NT2/D1 (cell line): Measurements from ENCODE around the gene SLC4A4.

Experiments
- DNase-seq: peaks from one replicate; pipeline ENCODE4 v3.0.0-alpha.2; 2011; ENCODE audit warnings: low read depth, low spot score
- H3K27me3 ChIP-seq: 2 replicates; pipeline ENCODE4 v1.6.0; 2011; ENCODE audit warnings: mild to moderate bottlenecking; ENCODE audit not compliant: insufficient read length, insufficient read depth
- H3K36me3 ChIP-seq: 2 replicates; pipeline ENCODE4 v1.6.1; 2011; ENCODE audit warnings: mild to moderate bottlenecking, low read length, mixed read lengths; ENCODE audit not compliant: insufficient read depth, insufficient read length
- H3K4me1 ChIP-seq: 2 replicates; pipeline ENCODE4 v1.5.1; 2011; ENCODE audit not compliant: insufficient read depth, insufficient read length
- H3K4me3 ChIP-seq: 2 replicates; pipeline ENCODE4 v1.5.1; 2011; ENCODE audit warnings: low read depth; ENCODE audit not compliant: insufficient read length
- H3K9ac ChIP-seq: 2 replicates; pipeline ENCODE4 v1.6.0; 2011; ENCODE audit warnings: low read depth; ENCODE audit not compliant: insufficient read length
- H3K9me3 ChIP-seq: 2 replicates; pipeline ENCODE4 v1.5.1; 2011; ENCODE audit warnings: mild to moderate bottlenecking, low read length; ENCODE audit not compliant: insufficient read depth
- SUZ12 ChIP-seq: IDR thresholded peaks from 2 replicates; pipeline ENCODE4 v1.6.1; 2011; ENCODE audit not compliant: insufficient read length, insufficient read depth; ENCODE audit errors: extremely low read depth
- YY1 ChIP-seq: IDR thresholded peaks from 2 replicates; pipeline ENCODE4 v1.6.1; 2011; ENCODE audit not compliant: insufficient read length, insufficient read depth
- ZNF274 ChIP-seq: IDR thresholded peaks from 2 replicates; pipeline ENCODE4 v1.6.1; 2011; ENCODE audit warnings: mild to moderate bottlenecking, low read depth, low read length

SLC4A4 gene

DNA sequence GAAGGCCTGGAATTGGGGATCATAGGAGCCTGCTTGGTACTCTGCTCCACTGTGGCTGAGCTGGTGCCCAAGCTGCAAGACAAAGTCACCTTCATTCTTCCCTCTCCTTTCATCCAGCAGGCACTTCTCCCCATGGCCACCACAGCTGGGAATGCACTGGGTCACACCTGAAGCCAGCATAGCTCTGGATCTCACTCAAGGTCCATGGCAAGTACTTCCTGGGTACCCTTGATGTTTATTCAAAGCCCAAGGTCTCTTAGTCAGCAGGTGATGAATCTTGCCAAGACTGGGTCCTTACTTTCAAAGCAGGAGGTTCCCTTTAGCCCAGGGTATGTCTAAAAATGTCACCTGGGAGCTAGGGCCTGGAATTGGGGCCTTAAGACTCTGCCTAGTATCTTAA lies 4.9 kb upstream of the SLC4A4 start:
- Histone ChIP-seq H3K27me3 (no peaks in the 10 kb centered on the region), H3K4me3 (no peak overlapping the region), H3K4me1 (no peaks in the 10 kb centered on the region), H3K9me3 (no peaks in the 10 kb centered on the region), H3K9ac (no peak overlapping the region), H3K36me3 (no peaks in the 10 kb centered on the region)
- no peak for TF ChIP-seq ZNF274
- TF ChIP-seq SUZ12 = no peak
- TF ChIP-seq YY1 = no peak
- DNase-seq = no peak

DNA sequence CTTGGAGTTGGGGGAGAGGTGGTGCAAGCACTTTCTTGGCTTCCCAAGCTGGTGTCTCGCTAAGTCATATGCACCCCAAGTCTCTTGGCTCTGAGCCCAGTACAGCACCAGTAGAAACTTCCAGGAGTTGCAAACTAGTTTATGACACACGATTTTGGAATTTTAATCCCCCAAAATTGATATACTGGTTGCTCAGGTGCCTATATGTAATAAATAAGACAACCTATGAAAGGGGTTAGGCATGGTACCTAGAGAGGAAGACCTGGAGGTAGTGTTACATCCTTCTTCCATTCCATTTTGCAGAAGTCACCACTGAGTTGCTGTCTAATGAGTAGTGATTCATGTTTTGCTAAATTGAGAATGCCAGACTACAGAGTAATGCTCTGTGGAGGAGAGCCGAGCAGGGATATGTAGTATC lies 4.3 kb upstream of the SLC4A4 start:
- no peaks in the 10 kb centered on the region for H3K9me3 ChIP-seq
- TF ChIP-seq YY1 (no peak), ZNF274 (no peak), SUZ12 (no peak)
- no peaks in the 10 kb centered on the region for H3K4me1 ChIP-seq
- DNase-seq = no peak
- H3K9ac ChIP-seq = no peak overlapping the region
- H3K36me3 ChIP-seq = no peaks in the 10 kb centered on the region
- no peak overlapping the region for H3K4me3 ChIP-seq
- no peaks in the 10 kb centered on the region for H3K27me3 ChIP-seq

DNA sequence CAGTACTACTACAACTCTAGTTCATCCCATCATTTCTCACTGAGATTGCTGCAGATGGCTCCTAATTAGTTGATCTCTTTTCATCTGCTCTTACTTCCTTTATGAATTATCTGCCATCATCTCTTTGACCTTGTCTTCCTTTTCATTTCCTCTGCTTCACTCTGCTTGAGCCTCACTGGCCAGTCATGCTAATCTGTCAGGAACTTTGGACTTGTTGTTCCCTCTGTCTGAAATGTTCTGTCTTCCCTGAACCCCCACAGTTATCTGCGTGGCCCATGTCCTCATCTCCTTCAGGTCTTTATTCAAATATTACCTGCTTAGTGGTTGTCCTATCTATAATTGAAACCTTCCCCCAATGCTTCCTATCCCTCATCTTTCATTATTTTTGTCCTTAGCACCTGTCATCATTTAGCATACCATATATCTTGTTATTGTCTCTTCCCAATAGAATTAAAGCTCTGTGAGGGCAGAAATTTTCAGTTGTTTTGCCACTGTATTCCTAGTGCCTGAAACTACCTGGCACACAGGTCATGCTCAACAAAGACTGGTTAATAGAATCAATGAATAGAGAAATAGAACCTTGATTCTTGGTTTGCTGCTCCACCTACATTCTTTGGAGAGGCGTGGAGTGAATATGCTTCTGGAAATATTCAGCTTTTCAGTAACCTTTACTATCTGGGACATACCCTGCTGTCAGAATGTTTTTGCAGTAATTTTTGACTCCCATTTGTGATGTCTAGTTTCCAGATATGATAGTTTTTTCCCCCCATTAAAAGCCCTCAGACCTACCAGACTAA lies 5.0 kb downstream of the SLC4A4 start:
- H3K9me3 ChIP-seq = no peaks in the 10 kb centered on the region
- H3K36me3 ChIP-seq = no peaks in the 10 kb centered on the region
- no peak for DNase-seq
- no peaks in the 10 kb centered on the region for H3K4me1 ChIP-seq
- no peak overlapping the region for H3K9ac ChIP-seq
- H3K4me3 ChIP-seq = no peak overlapping the region
- H3K27me3 ChIP-seq = no peaks in the 10 kb centered on the region
- TF ChIP-seq ZNF274 (no peak), SUZ12 (no peak), YY1 (no peak)

DNA sequence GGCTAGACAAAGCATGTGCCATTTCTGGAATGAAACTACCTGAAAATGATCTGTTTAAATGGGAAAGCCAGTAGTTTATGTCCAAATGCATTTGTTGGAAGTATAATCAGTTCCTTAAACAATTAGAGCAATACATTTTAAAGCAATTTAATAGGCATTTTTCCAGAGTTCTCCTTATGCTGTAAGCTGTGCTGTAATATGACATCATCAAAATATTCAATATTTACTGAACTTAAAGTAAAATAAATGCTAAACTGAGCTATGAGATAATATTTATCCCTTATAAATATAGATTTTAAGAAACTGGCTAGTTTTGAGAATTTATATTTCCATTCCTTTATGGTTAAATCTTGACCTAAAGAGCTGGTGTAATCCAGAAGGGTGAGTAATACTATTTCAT lies 7.9 kb downstream of the SLC4A4 start:
- Histone ChIP-seq H3K36me3 (no peaks in the 10 kb centered on the region), H3K27me3 (no peaks in the 10 kb centered on the region), H3K4me1 (no peaks in the 10 kb centered on the region), H3K9ac (no peak overlapping the region), H3K9me3 (no peaks in the 10 kb centered on the region), H3K4me3 (no peak overlapping the region)
- TF ChIP-seq YY1 = no peak
- no peak for DNase-seq

DNA sequence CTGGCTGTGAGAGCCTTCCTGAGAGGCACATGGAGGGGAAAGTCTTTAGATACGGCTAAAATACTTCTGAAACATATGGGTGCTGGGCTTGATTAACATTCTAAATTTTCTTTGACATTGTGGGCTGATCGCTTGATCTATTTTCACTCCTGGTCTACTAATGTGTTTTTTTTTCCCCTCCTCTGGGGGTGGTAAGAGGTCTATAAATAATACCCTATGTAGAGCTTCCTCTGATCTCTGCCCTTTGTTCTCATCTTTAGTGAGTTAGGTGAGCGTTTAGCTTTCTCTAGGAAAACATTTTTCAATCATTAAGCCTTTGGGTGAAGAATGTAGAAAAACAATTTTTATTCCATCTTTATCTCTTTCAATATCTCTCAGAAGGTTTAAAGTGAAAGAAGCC lies 9.8 kb downstream of the SLC4A4 start:
- no peak for DNase-seq
- Histone ChIP-seq H3K27me3 (no peaks in the 10 kb centered on the region), H3K36me3 (no peaks in the 10 kb centered on the region), H3K4me3 (no peak overlapping the region), H3K9ac (no peak overlapping the region), H3K4me1 (no peaks in the 10 kb centered on the region), H3K9me3 (no peaks in the 10 kb centered on the region)
- TF ChIP-seq SUZ12 (no peak), YY1 (no peak), ZNF274 (no peak)

DNA sequence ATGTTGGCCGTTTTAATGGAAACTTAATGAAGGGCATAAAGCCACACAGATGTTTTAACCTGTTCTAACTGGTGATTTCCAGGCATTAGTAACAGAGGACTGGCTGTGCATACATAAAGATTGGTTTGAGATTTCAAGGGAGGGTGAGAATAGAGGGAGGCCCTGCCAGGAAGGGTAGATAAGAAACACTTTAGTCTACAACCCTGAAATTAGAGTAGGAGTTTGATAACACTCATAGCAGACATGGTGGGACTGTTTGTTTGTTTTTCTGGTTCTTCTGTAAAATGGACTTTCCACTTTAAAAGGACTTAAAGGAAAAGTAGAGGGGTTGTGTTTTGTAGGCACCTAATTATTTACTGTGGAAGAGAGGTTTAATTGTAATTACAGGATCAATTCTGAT lies 16.2 kb downstream of the SLC4A4 start:
- no peak overlapping the region for H3K4me3 ChIP-seq
- no peaks in the 10 kb centered on the region for H3K36me3 ChIP-seq
- TF ChIP-seq ZNF274 (no peak), SUZ12 (no peak), YY1 (no peak)
- no peak overlapping the region for H3K9ac ChIP-seq
- no peak for DNase-seq
- no peaks in the 10 kb centered on the region for H3K9me3 ChIP-seq
- no peaks in the 10 kb centered on the region for H3K4me1 ChIP-seq
- H3K27me3 ChIP-seq = no peaks in the 10 kb centered on the region

DNA sequence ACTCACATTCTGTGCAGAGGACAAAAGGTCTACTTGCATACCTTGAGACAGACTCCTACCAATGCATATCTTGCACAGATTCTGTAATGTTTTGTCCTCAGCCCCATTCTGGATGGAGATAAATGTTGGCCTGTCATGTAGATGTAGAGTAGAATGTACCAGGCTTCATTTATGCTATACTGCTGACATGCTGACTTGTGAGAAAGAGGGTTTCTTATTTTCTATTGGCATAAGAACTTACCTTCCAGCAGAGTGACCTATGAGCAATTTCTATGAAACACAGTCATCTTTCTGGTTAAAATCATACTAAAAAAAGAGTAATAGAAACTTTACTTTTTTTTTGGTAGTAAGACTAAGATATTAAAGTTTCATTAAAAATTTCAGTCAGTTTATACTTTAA lies 17.2 kb downstream of the SLC4A4 start:
- TF ChIP-seq ZNF274 (no peak), YY1 (no peak), SUZ12 (no peak)
- DNase-seq = no peak
- H3K9ac ChIP-seq = no peak overlapping the region
- no peaks in the 10 kb centered on the region for H3K36me3 ChIP-seq
- no peaks in the 10 kb centered on the region for H3K4me1 ChIP-seq
- H3K27me3 ChIP-seq = no peaks in the 10 kb centered on the region
- no peak overlapping the region for H3K4me3 ChIP-seq
- no peaks in the 10 kb centered on the region for H3K9me3 ChIP-seq
